HG03571 (cell line): Measurements from ENCODE around the gene EEA1.

Experiments used
- ATAC-seq: cut with Tn5 transposase; IDR thresholded peaks from one replicate; pipeline ENCODE4 v1.9.1; 2021; ENCODE audit not compliant: unreplicated experiment

Gene EEA1

GRCh38 chr12:92890601-92891106 lies 38.4 kb downstream of the EEA1 start:
- no peak for ATAC-seq

GRCh38 chr12:92886131-92886530 lies 43.0 kb downstream of the EEA1 start:
- ATAC-seq = no peak

- no peak for ATAC-seq
These were observed 49.3 kb downstream of the EEA1 start for GRCh38 chr12:92879698-92880322.

GRCh38 chr12:92877904-92878303 lies 51.2 kb downstream of the EEA1 start:
- no peak for ATAC-seq

- ATAC-seq = no peak
These were observed 52.6 kb downstream of the EEA1 start for GRCh38 chr12:92876496-92876895.

- ATAC-seq = no peak
These were observed 58.0 kb downstream of the EEA1 start for GRCh38 chr12:92871116-92871515.

- no peak for ATAC-seq
These were observed 62.7 kb downstream of the EEA1 start for GRCh38 chr12:92866418-92866817.

GRCh38 chr12:92863251-92863650 lies 65.8 kb downstream of the EEA1 start:
- ATAC-seq = no peak

- no peak for ATAC-seq
These were observed 67.7 kb downstream of the EEA1 start for GRCh38 chr12:92861381-92861780.

GRCh38 chr12:92860521-92860920 lies 68.6 kb downstream of the EEA1 start:
- ATAC-seq = no peak

- no peak for ATAC-seq
These were observed 69.3 kb downstream of the EEA1 start for GRCh38 chr12:92859650-92860386.

- ATAC-seq = no peak
These were observed 71.3 kb downstream of the EEA1 start for GRCh38 chr12:92857818-92858217.

GRCh38 chr12:92854344-92854743 lies 74.8 kb downstream of the EEA1 start:
- ATAC-seq = no peak

GRCh38 chr12:92848740-92849139 lies 80.4 kb downstream of the EEA1 start:
- no peak for ATAC-seq

- ATAC-seq = no peak
These were observed 81.7 kb downstream of the EEA1 start for GRCh38 chr12:92847368-92847767.

GRCh38 chr12:92845329-92845728 lies 83.8 kb downstream of the EEA1 start:
- ATAC-seq = no peak

GRCh38 chr12:92844151-92844763 lies 84.8 kb downstream of the EEA1 start:
- ATAC-seq = no peak

GRCh38 chr12:92829686-92830282 lies 99.3 kb downstream of the EEA1 start:
- no peak for ATAC-seq

- ATAC-seq = no peak
These were observed 100.5 kb downstream of the EEA1 start for GRCh38 chr12:92828565-92828964.

- ATAC-seq = no peak
These were observed 101.2 kb downstream of the EEA1 start for GRCh38 chr12:92827836-92828431.

GRCh38 chr12:92821142-92821541 lies 108.0 kb downstream of the EEA1 start:
- no peak for ATAC-seq
